K562 (cell line): ENCODE results near the gene C12orf43.

Experiments
- BDP1 ChIP-seq: IDR thresholded peaks from 3 replicates; pipeline ENCODE4 v1.6.1; 2011; ENCODE audit not compliant: insufficient read length, insufficient read depth
- CTCF ChIP-seq, 3 experiments: IDR thresholded peaks in 2 of 3; conservative IDR thresholded peaks in 1 of 3; 2 replicates each; pipeline ENCODE4 v1.5.1; 2011 to 2012; ENCODE audit warnings: low read length in 3 of 3, mild to moderate bottlenecking in 3 of 3, control low read depth in 2 of 3, improper control_type of control experiment in 1 of 3, inconsistent platforms in 1 of 3, low read depth in 1 of 3, mixed read lengths in 1 of 3, moderate library complexity in 1 of 3; ENCODE audit not compliant: insufficient read depth in 2 of 3
- HNRNPH1 ChIP-seq: fragments of 200-400 bp; formaldehyde crosslinking; optimal IDR thresholded peaks from 2 replicates; pipeline ENCODE3; 2017; ENCODE audit warnings: low read depth, mild to moderate bottlenecking, low read length, moderate library complexity
- KLF13 ChIP-seq: fragments of 450-650 bp; IDR thresholded peaks from 2 replicates; pipeline ENCODE4 v1.6.1; 2016; ENCODE audit warnings: missing genetic modification characterization, low read depth, mild to moderate bottlenecking, missing compliant biosample characterization, moderate library complexity, borderline replicate concordance
- NRF1 ChIP-seq, 2 experiments: fragments of 450-650 bp; IDR thresholded peaks in 1 of 2; conservative IDR thresholded peaks in 1 of 2; 2 replicates each; pipeline ENCODE4 v1.6.1; 2014; ENCODE audit warnings: mild to moderate bottlenecking in 2 of 2
- POLR2A ChIP-seq: fragments of 450-650 bp; conservative IDR thresholded peaks from 2 replicates; pipeline ENCODE4 v1.6.1; 2016
- SIRT6 ChIP-seq: IDR thresholded peaks from one replicate; pipeline ENCODE4 v1.6.1; 2012; ENCODE audit warnings: low read depth, mild to moderate bottlenecking, control low read depth, inconsistent platforms, low read length, moderate library complexity
- SMC3 ChIP-seq: conservative IDR thresholded peaks from 2 replicates; pipeline ENCODE4 v1.6.1; 2011; ENCODE audit warnings: low read depth, low read length, improper control_type of control experiment; ENCODE audit not compliant: insufficient read depth
- ZBTB1 ChIP-seq: sonication (generic); formaldehyde crosslinking; IDR thresholded peaks from 2 replicates; pipeline ENCODE4 v1.8.1; 2023; ENCODE audit warnings: missing genetic modification reagents, low read depth, mild to moderate bottlenecking, borderline replicate concordance

- TF ChIP-seq SMC3 (no peak), KLF13 (tag) (no peak), HNRNPH1 (no peak), NRF1 (conservative IDR thresholded peaks at IDR 0.05 in 1 of 2, IDR thresholded peaks at IDR 0.05 in 1 of 2) (no peak), POLR2A (no peak), ZBTB1 (CRISPR knock-in tag) (no peak), BDP1 (no peak), CTCF (IDR thresholded peaks at IDR 0.05 in 2 of 3, conservative IDR thresholded peaks at IDR 0.05 in 1 of 3; ENCODE audit: insufficient read depth in 2 of 3, low read depth in 1 of 3, low read length in 3 of 3) (no peak), SIRT6 (no peak)
Measured at GRCh38 chr12:120955232-120955631, 61.1 kb downstream of the C12orf43 start.
